Right ventricle myocardium superior (tissue), 1 donor: Measurements from ENCODE around the gene ROBO1. TPM values are rescaled to one million over a fixed set of nuclear protein-coding genes. Genes with fewer than 3 reads are reported as not detected.

ENCODE experiments used
- ATAC-seq: fragments of 200-7000 bp; cut with Tn5 transposase; one replicate; pipeline ENCODE4 v1.9.1; 2020; ENCODE audit warnings: mild to moderate bottlenecking; ENCODE audit not compliant: poor library complexity
- DNase-seq: peaks from one replicate; pipeline ENCODE4 v3.0.0-alpha.2; 2020
- intact Hi-C: fragments of 100-400 bp; cut with DNase I; formaldehyde crosslinking; loops from one replicate; pipeline ENCODE4 v1.11.2; 2022
- total RNA-seq: library from RNA; stranded (reverse); fragmentation: NEBNext Ultra II Directional; extraction: Animal tissue kit (Norgen Biotek cat#: 25700); gene quantifications from one replicate; pipeline ENCODE4 v1.2.1, GENCODE V29; 2021
- donor health status: DM: no; HTN: yes; CAD: no; lungs with severe emphysema.

ROBO1 gene
- total RNA-seq, 1 donor from 2014 or later: 6.7 TPM

DNA sequence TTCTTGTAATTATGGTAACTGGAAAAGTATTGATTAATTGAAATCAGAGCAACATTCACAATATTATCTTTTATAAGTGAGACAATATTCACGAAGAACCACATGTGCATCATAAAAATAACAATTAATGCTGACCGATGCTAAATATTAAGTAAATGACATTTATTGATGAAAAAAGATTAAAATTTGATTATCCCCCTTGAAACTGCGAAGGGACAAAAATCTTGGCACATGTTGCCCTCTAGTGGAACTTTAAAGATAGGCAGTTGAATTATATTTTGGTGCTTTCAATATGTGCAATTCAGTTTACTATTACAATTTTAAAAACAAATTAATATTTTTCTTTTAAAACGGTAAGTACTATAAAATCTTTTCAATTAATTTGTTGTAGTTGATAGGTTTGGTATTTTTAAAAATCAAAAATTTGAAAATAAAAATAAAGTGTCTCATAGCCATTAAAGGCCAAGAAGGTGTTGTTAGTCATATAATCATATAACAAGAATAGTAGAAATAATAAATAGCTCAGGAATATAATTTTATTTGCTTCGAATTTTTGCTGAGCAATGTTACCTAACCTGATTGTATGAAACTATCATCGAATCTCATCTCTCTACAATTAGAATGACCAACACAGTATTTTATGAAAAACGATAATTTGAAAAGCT, 270.2 kb downstream of the ROBO1 start:
- intact Hi-C loops: no loop called here
- DNase-seq: no peak
- no peak for ATAC-seq

DNA sequence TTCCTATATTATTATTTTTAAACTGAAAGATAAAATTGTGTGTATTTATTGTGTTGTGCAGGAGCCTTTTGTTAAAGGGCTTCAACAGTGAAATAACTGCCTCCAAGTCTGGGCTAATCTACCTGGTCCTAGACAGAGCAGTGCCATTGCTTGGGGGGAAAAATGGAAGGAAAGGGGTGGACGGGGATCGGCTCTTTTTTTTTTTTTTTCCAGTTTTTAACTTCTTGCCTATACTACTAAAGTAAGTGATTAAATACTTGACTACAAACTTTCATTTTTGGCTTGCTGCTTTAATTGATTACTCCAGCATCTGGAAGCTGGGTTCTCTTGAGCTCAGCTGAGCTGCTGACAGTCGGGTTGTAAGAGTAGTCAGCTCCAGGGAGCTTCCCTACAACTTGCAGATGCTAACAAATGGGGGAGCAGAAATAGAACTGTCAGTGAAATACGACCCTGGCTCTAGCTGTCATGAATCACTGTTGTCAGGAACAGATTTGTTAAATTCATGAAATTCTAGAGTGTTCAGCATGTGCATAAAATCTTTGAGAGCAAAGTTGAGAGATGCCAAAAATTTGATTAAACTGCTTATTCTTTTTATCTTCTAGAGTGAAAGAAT, 276.7 kb downstream of the ROBO1 start:
- intact Hi-C loops: no loop called here
- DNase-seq (no peak), ATAC-seq (no peak)

DNA sequence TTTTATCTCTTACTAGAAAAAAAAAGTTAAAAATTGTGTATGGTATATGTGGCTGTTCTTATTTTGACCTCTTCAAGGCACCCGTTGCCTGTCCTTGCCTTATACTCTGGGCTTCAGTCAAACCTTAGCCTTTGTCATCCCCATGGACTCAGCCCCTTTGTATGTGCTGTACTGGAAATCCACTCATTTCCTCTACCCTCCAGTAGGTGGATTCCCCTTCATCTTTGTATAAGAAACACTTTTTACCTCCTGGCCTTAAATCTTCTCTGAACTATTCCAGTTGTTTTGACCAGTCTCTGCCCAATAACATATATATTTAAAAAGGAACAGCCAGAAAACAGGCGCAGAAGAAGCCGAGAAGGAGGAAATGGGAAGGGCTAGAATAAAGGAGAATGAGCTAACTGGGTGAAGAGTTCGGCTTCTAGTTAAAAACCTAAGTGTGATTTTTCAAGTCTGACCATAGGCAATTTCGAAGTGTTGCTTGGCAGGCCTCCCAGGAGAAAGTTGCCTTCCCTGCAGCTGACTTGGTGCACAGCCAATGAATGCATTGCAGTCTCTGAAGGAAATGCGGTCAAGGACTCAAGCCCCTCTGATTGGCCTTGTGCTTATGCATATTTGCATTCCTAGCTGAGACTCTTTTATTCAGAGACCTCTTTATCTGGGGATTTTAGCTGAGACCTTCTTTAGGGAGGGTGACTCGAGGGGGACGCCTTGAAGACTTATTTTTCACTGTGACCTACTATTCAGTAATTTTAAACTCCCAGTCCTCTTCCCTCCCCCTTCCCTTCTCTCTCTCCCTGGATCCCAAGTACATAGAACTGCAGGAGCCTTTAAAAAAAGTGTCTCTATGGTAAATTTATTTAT, 277.4 kb downstream of the ROBO1 start:
- intact Hi-C loops: no loop called here
- ATAC-seq: peak; percentile 65
- DNase-seq: peak; percentile 59

DNA sequence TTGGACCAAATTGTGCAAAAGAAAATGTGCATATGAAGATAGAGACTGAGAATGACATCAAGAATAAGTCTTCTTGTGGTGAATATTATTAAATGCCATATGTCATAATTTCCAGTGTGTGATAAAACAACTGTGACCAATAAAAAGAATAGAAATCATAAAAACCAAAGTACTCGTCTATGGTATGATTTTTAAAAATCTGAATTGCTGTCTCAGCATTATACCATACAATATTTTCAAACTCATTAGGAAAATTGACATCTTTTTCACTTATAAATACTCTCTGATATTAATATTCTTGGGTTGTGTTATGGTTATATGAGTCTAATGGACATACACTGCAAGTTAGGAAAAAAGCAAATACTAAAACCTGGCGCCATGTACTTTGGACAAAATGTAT, 279.4 kb downstream of the ROBO1 start:
- DNase-seq (no peak), ATAC-seq (no peak)
- intact Hi-C loops: no loop called here

DNA sequence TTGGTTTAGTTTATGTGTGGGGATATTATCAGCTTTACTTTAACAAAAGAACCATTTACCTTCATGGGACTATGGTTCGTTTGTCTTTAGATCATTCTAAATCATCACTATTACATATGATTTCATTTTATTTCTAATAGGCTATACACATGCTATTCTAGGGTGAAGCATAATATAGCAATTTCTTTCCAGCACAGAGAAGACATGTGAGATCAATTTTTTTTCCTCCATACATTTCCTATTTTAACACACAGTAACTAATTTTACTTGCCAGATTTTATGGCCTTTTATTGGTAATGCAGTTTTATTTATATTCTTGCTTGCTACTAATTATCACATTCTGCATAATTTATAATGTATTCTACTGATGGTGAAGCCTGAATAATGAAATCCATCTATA, 287.1 kb downstream of the ROBO1 start:
- intact Hi-C loops: no loop called here
- DNase-seq: no peak
- no peak for ATAC-seq

DNA sequence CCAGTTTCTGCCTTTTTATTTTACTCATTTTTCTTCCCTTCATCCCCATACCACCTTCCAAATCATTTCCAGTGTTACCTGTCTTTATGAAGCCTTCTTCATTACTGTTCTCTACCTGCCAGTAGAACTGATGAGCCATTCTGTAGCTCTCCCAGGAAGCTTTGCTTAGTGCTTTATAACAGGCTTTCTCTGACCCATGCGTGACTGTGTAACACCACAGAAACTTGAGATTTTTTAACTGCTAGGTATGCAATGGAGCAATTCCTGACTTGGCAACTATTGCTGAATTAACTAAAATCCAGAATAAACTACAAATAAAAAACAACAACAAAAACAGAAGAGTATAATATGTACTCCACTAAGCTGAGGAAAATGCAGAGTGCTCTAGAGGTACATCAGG, 289.2 kb downstream of the ROBO1 start:
- intact Hi-C loops: no loop called here
- DNase-seq: no peak
- ATAC-seq: no peak

DNA sequence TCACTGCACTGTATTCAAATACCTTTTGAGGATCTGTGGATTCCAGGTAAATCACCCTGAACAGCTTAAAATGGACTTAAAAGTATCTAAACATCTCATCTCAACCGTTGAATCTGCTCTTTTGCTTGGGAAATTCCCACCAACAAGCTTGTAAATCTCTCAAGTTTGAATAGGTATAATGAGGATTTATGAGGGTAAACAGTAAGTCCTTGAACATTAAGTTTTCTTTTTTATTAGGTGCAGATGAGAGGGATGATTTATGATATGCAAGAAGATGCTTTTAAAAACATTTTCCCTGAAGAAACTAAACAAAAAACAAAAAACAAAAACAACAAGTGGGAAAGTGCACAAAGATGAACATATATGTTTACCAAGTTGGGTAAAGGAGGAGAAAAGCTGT, 290.6 kb downstream of the ROBO1 start:
- intact Hi-C loops: no loop called here
- DNase-seq: no peak
- no peak for ATAC-seq

DNA sequence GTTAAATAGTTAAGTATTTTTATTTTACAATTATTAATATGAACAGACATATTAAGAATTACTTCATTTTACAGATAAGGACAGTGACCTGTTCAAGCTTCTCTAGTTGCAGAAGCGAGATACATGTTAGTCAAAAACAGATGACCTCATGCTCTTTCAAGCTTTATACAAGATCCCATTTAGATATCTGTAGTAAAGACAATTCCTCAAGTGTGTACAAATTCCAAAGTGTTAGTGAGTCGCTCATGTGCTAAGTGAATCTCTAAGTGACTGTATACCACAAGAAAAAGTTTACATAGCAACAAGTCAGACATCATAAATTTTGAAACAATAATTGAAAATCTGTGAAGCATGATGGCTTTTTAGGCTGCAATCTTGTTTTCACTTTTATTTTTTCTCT, 293.8 kb downstream of the ROBO1 start:
- ATAC-seq: no peak
- DNase-seq: no peak
- intact Hi-C loops: no loop called here

DNA sequence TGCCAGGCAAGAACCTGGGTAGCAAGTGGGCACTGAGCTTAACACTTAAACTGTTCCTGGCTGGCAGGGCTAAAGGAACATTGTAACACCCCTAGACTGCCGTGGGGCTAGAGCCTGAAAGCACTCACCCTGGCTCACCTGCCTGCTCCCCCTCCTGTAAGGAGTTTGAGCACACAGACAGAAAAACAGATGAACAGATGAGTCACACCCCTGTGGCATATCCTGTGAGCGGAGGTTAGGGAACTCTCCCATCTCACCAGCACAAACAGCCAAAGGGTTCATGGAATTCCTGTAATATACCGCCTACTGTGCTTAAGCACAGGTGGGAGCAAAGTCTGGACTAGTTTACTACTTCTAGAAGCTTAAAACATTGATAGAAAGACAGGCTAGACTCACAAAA, 300.1 kb downstream of the ROBO1 start:
- intact Hi-C loops: no loop called here
- DNase-seq (no peak), ATAC-seq (no peak)

DNA sequence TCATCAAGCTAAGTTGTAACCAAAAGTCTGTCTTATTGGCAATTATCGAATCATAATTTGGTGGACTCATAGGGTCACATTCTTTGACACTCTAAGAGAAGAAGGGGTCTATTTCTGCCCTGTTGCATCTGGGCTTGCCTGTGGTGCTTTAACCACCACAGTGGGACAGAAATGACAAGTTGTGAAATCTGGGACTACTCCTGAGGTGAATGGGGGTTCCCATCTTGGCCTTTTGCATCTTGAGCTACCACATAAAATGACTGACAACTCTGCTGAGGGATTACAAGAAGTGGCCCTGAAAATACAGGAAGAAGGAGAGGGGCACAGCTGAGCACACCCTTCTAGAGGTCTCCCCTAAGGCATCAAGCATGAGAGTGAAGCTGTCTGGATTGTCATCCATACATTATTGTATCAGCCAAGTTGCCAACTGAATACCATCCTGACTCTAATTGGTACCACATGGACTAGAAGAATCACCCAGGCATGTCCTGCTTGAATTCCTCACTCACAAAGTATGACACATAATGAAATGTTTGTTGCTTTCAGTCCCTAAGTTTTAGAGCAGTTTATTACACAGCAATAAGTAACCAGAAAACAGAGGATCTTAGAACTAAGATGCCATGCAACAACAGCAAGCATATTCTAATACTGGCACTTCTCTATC, 306.5 kb downstream of the ROBO1 start:
- DNase-seq (no peak), ATAC-seq (no peak)
- intact Hi-C loops: no loop called here

DNA sequence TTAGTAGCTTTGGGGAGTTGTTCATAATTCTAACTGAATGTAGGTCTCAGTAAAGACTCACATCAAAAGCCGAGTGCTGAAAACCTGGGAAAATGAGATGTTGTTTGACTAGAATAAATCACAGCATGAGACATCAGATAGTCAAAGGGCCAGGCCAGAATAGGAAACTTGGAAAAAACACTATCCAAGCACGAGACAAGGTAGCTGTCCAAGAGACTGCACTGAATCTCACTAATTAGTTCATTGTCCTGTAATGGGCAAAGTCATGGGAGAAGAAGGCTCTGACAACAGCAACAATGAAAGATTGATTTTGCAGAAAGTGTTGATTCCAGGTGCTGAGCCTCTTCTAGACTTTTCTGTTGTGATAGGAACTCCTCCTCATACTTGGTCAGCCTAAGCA, 314.2 kb downstream of the ROBO1 start:
- ATAC-seq: no peak
- intact Hi-C loops: no loop called here
- no peak for DNase-seq

DNA sequence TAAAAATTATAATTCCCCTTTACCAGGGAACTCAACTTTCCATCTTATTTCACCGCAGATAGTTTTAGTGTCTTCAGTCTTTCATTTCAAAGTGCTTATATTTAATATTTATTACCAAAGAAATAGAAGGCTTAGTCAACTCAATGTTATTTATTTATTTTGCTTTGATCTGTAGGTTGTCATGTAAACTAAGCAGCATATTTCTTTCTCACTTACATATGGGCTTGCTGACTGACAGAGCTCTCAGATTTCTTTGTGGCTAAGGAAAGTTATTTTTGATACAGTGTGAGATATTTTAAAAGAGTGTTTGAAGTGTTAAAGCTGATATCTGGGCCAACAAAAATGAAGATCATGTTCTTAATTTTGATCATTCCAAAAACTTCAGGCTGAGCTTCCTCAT, 331.4 kb downstream of the ROBO1 start:
- DNase-seq: no peak
- intact Hi-C loops: no loop called here
- ATAC-seq: no peak

DNA sequence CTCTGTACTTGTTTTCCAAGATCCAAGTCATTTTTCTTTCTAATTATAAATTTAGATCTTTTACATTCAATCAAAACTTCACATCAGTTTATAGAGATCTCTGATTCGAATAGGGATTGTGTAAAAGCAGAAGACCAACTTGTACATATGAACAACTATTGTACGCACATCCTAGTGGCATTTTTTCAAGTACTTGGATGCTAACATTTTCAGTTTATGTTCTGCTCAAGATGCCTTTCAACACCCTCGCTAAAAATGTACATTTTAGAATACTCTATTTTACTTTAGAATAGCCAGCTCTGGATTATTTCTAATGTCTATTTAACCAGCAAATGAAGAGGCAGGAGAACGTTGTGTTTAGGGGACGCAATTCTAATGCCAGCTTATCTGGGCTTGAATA, 340.7 kb downstream of the ROBO1 start:
- intact Hi-C loops: no loop called here
- ATAC-seq (no peak), DNase-seq (no peak)

DNA sequence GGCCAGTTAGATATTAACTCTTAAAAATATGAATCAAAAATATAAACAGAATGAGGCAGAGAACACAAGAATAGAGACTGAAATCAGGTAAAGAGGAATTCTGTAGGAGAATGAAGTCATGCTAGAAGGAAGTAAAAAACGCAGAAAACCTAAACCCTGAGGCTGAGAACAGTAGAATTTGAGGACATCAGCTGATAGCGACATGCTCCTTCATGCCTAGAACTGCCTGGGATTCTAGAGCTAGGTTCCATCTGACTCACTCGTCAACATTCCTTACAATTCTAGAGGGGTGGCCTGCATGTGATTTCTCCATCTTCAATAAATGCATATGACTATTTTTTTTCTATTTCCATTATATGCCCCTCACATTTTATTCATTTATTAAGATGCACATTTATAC, 343.0 kb downstream of the ROBO1 start:
- intact Hi-C loops: no loop called here
- DNase-seq (no peak), ATAC-seq (no peak)

DNA sequence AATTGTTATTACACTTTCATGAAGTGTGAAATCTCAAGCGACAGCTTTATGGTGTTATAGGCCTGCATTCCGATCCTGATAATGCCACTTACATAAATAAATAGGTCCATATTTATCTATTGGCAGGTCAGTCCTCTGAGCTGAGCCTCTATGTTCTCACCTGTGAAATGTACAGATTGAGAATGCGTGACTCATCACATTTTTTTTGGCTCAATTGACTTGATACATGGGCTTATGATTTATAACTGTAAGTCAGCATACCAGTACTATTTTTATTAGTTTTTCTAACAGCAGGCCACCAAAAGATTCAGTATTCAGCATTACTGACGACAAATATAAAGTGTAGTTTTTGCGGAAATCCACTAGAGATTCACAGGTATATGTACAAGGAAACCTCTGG, 344.4 kb downstream of the ROBO1 start:
- intact Hi-C loops: no loop called here
- DNase-seq: no peak

DNA sequence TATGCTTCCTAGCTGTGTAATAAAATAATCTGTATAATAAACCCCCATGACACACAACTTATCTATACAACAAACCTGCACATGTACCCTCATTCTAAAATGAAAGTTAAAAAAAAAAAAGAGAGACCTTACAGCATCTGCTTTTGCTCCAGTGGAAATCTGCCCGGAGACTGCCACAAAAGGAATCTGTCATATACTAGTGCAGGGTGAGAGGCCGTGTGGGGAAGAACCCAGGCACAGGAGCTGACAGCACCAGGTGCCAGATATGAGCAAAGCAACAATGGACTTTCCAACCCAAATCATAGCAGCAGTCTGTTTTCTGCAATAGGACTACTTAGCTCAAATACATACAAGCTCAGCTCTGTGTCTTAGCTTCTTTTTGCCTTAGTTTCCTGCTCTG, 346.5 kb downstream of the ROBO1 start:
- no peak for ATAC-seq
- DNase-seq: no peak
- intact Hi-C loops: no loop called here

More for the DNA sequence above, 344.4 kb downstream of the ROBO1 start:
- no peak for ATAC-seq

DNA sequence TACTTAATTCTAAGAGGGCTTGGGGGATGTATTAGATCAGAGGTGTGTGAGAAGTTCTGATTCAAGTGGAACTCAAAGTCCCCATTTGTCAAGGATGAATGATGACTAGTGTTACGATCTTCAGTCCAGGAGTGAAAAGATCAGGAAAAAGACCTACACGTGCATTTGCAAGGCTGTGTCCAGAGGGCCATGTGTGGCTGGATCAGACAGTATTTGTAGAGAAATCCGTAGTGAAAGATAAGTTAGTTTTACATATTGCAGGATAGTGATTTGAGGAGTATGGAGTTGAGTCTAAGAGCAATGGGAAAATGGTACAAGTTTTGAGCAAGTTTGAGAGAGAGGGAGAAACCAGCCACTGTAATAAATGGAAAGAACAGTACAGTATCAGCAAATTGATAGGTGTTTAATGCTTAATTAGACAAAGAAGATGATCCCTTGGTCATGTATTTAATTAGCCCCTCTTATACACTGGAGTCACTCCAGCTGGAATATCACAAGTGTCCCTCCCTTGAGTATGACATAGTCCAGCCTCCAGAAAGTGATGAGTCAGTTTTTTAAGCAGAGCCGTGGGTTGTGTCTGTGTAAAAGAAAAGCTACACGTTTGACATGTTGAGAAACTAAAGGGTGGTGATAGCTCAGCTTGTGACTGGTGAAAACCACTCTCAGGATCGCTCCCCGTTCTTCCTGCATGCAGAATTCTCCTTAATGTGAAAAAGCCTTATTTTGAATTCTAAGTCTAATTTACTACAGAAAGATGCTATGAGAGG, 348.8 kb downstream of the ROBO1 start:
- DNase-seq: no peak
- intact Hi-C loops: no loop called here
- ATAC-seq: no peak

DNA sequence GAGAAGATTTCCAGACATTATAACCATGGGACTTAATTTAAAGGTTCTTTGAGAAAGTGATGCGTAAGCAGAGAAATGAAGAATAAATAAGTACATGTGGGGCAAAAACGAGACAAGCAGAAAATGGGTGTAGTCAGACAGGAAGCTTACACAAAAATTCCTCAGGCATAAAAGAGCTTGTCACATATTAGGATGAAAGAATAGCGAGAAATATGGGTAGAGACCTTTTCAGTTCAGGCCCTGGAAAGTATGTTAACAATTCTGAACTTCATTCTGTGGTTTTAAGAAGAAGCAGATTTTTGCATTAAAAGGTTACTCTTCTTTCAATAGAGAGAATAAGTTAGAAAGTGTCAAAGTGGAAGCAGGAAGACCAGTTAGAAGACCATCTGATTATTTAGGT, 352.4 kb downstream of the ROBO1 start:
- ATAC-seq (no peak), DNase-seq (no peak)
- intact Hi-C loops: no loop called here

DNA sequence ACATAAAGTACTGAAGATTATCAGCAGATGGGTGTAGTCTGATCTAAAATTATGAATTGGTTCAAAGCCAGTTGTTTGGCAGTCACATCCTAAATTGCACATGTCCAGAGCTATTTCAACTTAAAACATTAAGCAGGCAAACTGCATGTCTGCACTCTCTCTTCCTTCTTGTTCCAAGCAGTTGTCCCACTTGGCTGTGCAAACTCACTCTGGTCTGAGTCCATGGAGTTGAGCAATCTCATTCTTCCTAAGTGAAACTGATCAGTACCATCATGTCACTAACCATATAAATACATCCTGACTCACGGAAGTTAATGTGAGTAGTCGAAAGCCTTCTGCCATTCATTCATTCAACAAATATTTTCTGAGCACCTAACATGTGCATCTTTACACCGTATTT, 353.0 kb downstream of the ROBO1 start:
- DNase-seq (no peak), ATAC-seq (peak; percentile 79)
- intact Hi-C loops: no loop called here
